ENCODE results near the gene ZBTB22.
"Not testable (repeated sequence)": the region's sequence is repeated elsewhere in the genome, so short reads cannot be mapped to it uniquely, and the experiment has no call there.

ZBTB22 gene

DNA sequence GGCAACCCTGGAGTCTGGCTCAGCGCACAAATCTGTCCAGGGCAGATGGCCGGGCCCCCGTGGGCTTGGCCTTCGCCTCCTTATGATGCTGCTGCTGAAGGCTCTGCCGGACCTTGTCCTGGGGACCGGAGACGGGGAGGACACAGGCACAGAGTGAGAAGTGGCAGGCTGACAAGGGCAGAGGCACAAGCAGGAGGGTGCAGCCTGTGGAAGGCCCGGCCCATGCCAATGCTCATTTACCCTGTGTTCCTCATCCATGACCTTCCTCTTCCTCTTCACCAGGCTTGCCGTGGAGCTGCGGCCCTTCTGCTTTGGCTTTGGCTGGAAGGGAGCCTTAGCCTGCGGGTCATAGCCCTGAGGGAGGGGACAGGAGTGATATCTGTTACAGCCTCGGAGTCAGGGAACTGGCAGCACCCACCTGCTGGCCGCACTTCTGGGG lies 38.3 kb downstream of the ZBTB22 start:
- no peak for DNase-seq (ENCODE audit: low read depth, low spot score)

DNA sequence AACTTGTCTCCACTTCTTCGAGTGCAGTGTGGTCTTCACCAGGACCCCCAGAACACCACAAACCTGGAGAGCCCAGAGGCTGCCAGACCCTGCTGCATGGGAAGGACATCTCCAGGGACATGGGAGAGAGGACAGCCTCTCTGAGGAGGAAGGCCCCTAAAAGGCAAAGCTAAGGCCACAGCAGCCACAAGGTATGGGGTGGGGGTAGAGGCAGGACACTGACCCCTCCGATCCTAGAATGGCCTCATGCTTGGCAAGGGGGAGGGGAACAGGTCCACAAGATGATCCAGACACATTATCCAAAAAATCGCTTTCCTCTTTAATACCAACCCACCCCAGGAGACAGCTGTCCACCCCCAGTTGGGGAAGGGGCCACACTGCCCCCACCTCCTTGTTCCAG lies 38.7 kb downstream of the ZBTB22 start:
- no peak for DNase-seq (ENCODE audit: low read depth, low spot score)

DNA sequence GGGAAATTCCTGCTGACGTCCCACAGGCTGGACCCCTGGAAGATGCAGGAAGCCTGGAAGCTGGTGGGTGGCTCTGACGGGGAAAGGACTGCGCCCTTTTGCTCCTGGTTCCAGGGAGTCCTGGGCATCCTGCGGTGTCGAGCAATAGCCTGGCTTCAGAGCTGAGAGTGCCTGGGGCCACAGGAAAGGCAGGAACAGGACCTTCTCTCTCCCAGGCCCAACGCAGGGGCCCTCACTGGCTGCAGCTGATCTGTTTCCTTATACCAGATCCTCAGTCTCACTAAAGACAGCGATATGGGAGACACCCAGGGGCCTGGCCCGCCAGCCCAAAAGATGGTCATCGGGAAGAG lies 39.2 kb downstream of the ZBTB22 start:
- no peak for DNase-seq (ENCODE audit: low read depth, low spot score)

DNA sequence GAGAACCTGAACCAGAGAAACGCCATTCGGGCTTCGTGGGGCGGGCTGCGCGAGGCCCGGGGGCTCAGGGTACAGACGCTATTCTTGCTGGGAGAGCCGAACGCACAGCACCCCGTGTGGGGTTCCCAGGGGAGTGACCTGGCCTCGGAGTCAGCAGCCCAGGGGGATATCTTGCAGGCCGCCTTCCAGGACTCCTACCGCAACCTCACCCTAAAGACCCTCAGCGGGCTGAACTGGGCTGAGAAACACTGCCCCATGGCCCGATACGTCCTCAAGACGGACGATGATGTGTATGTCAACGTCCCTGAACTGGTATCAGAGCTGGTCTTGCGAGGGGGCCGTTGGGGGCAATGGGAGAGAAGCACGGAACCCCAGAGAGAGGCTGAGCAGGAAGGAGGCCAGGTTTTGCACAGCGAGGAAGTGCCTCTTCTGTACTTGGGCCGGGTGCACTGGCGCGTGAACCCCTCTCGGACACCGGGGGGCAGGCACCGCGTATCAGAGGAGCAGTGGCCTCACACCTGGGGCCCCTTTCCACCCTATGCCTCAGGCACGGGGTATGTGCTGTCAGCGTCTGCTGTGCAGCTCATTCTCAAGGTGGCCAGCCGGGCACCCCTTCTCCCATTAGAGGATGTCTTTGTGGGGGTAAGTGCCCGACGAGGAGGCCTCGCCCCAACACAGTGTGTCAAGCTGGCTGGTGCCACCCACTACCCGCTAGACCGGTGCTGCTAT lies 39.7 kb downstream of the ZBTB22 start:
- no peak for DNase-seq (ENCODE audit: low read depth, low spot score)

DNA sequence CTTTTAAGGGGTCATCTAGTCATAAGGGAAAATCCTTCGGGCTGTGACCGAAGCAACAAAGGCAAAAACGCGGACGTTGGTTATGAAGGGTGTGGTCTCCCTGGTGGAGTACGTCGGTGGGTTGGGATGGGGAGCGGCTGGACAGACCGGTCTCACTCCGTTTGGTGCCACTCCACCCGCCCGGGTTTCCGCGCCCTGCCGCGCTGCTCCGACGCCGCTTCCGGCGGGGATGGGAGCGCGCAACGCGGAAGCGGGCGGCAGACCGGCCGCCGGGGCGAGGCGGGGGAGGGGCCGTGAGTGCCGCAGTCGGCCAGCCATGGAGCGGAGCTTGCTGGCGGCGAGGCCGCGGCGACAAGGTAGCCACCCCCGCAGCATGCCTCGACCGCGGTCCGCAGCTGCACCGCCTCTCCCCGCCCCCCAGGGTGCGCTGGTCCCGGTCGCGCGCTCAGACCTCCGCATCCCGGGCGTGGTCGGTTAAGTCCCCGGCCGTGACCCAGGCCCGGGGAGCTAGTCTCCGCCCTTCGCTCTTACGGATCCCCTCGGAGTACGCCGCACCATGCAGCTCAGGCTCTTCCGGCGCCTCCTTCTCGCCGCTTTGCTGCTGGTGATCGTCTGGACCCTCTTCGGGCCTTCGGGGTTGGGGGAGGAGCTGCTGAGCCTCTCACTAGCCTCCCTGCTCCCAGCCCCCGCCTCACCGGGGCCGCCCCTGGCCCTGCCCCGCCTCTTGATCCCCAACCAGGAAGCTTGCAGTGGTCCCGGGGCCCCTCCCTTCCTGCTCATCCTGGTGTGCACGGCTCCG lies 40.5 kb downstream of the ZBTB22 start, which contains the start of gene B3GALT4:
B3GALT4 (plus strand) TSS at position 260 of the 799 bp plus-strand sequence; CDS start at position 557, 297 bp downstream.
- peak; percentile 39 for DNase-seq (ENCODE audit: low read depth, low spot score)

DNA sequence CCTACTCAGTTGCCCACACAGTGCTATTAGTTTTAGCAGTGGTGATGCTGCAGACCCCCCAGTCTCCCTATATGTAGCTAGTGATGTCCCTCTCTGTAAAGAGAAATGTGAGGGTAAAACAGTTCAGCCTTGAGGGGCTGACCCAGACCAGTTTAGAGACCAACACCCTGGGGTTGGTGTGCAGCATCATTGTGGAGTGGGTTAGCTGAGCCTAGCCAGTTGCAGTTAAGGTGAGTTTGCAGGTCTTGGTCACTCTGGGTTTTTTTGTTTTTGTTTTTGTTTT lies 41.0 kb downstream of the ZBTB22 start:
- no peak for DNase-seq (ENCODE audit: low read depth, low spot score)

DNA sequence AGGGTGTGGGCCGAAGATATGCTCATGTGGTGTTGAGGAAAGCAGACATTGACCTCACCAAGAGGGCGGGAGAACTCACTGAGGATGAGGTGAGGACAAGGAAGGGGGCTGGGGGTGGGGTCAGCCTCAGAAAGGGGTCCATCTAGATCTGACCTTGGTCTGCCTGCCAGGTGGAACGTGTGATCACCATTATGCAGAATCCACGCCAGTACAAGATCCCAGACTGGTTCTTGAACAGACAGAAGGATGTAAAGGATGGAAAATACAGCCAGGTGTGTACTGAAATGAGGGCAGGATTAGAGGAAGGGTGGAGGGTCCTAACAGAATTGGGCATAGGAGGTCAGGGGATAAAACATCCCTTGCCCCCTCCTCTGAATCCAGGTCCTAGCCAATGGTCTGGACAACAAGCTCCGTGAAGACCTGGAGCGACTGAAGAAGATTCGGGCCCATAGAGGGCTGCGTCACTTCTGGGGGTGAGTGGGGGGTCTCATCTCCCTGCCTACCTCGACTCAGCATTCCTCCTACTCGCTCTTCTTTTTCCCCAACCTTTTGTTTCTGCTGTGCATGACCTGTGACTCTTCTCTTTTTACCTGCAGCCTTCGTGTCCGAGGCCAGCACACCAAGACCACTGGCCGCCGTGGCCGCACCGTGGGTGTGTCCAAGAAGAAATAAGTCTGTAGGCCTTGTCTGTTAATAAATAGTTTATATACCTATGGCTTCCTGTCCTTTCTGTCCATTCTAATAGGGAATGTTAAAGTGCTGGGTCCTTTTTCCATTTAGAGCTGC lies 41.6 kb downstream of the ZBTB22 start:
- not testable (repeated sequence) for DNase-seq (ENCODE audit: low read depth, low spot score)

DNA sequence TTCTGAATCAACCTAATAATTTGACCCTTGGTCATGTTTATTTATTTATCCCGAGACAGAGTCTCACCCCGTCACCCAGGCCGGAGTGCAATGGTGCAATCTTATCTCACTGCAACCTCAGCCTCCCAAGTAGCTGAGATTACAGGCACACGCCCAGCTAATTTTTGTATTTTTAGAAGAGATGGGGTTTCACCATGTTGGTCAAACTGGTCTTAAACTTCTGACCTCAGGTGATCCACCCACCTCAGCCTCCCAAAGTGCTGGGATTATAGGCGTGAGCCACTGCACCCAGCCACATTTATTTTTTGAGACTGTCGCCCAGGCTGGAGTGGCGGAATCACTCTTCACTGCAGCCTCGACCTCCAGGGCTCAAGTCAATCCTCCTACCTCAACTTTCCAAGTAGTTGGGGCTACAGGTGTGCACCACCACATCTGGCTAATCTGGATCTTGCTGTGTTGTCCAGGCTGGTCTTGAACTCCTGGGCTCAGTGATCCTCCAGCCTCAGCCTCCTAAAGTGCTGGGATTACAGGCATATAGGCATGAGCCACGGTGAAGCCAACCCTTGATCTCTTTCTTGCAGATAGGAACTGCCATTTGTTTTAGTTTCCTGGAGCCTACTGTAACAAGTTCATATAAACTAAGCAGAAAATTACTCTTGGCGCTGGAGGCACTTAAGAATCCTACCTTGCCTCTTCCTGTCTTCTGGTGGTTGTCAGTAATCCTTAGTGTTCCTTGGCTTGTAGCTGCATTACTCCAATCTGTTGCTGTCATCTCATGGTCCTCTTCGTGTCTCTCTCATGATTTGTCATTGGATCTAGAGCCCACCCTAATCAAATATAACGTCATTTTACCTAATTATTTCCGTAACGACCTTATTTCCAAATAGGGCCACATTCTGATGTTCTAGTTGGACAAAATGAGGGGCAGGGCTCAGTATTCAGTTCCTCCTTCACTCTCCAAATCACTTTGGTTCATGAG lies 43.3 kb downstream of the ZBTB22 start:
- no peak for DNase-seq (ENCODE audit: low read depth, low spot score)

DNA sequence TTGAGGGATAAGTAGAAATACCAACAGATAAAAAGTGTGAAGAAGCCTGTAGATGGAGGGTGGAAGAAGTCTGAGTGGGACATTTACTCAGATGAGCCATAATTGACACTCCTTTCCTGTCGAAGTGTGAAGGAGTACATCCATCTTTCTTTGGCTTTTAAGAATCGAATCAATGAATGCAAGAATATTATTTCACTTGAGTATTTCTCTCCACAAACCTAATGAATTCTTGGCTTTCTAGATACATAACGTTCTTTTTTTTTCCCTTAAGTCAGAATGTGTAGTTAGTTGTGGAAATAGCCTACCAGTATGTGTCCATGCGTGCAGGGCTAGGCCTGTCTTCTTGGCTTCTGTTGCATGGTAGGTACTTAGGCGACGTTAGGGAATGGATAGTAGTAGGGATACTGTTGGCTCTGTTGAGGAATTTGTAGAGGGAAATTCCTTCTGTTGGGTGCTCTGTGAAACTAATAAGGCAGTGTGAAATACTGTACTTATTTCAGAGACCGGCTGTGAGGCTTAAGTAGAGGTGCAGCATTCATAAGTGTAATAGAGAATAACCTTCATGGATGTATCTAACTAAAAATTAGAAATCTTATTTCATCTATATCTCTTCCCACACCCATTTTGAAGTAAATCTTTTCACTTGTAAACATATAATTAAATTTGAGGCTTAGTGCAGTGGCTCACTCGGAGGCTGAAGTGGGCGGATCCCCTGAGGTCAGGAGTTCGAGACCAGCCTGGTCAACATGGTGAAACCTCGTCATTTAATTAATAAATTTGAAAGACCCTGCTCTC lies 44.2 kb downstream of the ZBTB22 start:
- DNase-seq (ENCODE audit: low read depth, low spot score) = no peak

DNA sequence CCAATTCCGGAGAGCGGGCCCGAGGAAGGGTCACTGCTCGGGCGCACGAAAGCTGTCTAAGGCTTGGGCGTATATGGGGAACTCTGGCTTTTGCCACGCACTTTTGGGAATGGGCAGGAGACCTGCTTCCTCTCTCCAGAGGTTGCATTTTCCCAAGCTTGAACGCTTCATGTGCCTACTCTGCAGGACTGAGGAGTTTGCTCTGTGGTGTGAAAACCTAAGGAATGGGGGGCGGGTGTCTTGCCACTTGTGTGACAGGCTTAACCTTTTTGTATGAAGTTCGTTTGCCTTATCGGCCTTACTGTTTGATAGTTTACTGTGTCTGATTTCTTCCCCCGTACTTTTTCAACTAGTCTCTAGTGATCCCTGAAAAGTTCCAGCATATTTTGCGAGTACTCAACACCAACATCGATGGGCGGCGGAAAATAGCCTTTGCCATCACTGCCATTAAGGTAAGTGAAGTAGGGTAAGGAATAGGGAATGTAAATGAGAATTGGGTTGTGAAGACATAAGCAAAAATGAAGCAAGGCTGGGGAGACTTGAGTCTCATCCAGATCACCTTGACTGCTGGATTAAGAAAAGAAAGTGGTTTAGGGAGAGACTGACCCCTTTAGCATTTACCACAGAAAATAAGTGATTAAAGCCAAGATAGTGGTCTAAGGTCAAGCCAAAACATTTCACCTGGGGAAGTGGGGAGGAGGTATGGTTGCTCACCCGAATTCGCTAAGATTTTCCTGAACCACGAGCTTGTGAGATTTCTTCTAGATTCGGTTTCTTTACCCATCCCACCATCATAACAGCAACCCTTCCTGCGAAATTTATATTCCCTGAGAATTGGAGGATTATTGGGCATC lies 45.0 kb downstream of the ZBTB22 start:
- no peak for DNase-seq (ENCODE audit: low read depth, low spot score)

DNA sequence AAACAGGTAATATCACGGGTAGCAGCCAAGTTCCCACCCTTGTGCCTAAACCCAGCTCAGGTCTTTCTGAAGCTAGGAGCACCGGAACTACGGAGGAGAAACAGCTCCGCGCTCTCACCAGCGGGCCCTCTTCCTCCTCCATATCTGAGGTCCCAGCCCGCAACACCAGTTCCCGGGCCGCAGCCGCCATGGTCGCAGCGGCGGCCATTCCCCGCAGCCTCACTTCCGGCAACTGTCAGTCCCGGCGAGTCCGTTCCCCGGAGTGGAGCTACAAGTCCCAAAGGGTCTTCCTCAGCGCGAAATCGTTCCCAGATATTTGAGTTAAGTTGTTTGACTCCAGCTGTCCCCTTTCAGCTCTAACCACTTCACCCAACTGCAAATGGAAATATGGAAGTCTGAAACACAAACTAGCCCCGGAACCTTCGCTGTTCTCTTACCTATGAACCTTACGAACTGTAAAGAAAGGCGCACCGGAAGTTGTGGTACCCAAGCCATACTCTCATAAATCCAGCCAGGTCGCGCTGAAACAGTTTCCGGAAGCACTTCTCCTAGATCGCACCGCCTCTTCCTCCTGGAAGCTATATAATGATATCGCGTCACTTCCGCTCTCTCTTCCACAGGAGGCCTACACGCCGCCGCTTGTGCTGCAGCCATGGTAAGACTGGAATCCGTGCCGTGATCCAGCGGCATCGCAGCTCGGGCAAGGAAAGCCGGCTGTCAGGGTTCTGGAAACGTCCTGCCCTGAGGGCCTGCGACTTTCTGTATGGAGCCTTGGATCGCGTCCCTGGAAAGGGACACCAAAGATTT lies 45.9 kb downstream of the ZBTB22 start, which contains the start of the genes RPS18 and VPS52:
RPS18 (plus strand) TSS at position 608 of the 807 bp plus-strand sequence; CDS start at position 653, 45 bp downstream.
VPS52 (minus strand) TSS at position 409 of the 807 bp plus-strand sequence; CDS start at position 208, 201 bp downstream.
- DNase-seq (ENCODE audit: low read depth, low spot score) = peak; percentile 88

DNA sequence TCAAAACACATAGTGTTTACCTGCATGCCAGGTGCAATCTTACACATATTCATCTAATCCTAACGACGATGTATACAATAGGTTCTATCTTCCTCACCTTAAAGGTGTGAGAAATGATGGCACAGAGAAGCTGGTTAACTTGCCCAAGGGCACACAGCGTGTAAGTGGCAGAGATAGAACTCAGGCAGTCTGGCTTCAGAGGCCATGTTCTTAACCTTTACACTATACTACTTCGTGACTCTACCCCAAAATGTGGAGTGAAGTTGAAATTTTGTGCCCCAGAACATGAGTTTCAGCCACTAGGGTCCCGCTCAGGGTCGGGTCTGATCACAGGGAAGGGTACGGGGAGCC lies 46.5 kb downstream of the ZBTB22 start:
- DNase-seq (ENCODE audit: low read depth, low spot score) = no peak

Data from activated CD4-positive, CD25-positive, alpha-beta regulatory T cell treated with anti-CD3 and anti-CD28 coated beads, Interleukin-2, amount 50 U/mL, for 16 hours (primary cell).